H1 (cell line): ENCODE measurements around the gene NRXN3. TPM values are rescaled to one million over a fixed set of nuclear protein-coding genes. Genes with fewer than 3 reads are reported as not detected.

Source experiments
- CTCF ChIA-PET: fragments of 300-600 bp; sonication (Branson Sonifier 250); formaldehyde crosslinking; loops from one replicate; lab custom pipeline; 2021; ENCODE audit not compliant: partially characterized antibody; lab: Charles Lee
- POLR2A ChIA-PET: fragments of 300-600 bp; sonication (Branson Sonifier 250); formaldehyde crosslinking; loops from one replicate; lab custom pipeline; 2021; ENCODE audit warnings: inconsistent platforms; ENCODE audit not compliant: partially characterized antibody; lab: Charles Lee
- DNase-seq, 2 experiments: peaks; one replicate each; pipeline versions ENCODE4 v3.0.0 to v3.0.0-alpha.2; 2010 to 2022; ENCODE audit warnings: low spot score in 2 of 2, low read depth in 1 of 2, mixed read lengths in 1 of 2
- FAIRE-seq: peaks from 2 replicates; lab custom pipeline; 2011; peaks lifted over from hg19 to GRCh38; lab: Jason Lieb, UNC
- H2AFZ ChIP-seq: 2 replicates; pipeline ENCODE4 v1.8.1; 2012; ENCODE audit warnings: low read length, inconsistent platforms
- H2AK5ac ChIP-seq: 2 replicates; pipeline ENCODE4 v1.6.1; 2013; ENCODE audit warnings: low read depth, low read length
- H2BK120ac ChIP-seq: replicated peaks from 2 replicates; pipeline ENCODE3; 2013; ENCODE audit warnings: low read depth, low read length, inconsistent platforms
- H2BK12ac ChIP-seq: 2 replicates; pipeline ENCODE4 v1.6.1; 2013; ENCODE audit warnings: low read depth, low read length
- H2BK15ac ChIP-seq: 2 replicates; pipeline ENCODE4 v1.6.1; 2013; ENCODE audit warnings: low read length
- H2BK20ac ChIP-seq: 2 replicates; pipeline ENCODE4 v1.6.1; 2013; ENCODE audit warnings: low read length
- H2BK5ac ChIP-seq: 2 replicates; pipeline ENCODE4 v1.6.1; 2013; ENCODE audit warnings: low read depth, low read length
- H3K14ac ChIP-seq: 2 replicates; pipeline ENCODE4 v1.6.1; 2013; ENCODE audit warnings: inconsistent platforms; ENCODE audit not compliant: insufficient read length
- H3K18ac ChIP-seq: 2 replicates; pipeline ENCODE4 v1.6.1; 2013; ENCODE audit warnings: low read length; ENCODE audit errors: extremely low read depth
- H3K23ac ChIP-seq: 2 replicates; pipeline ENCODE4 v1.6.1; 2013; ENCODE audit warnings: inconsistent platforms; ENCODE audit not compliant: insufficient read length
- H3K23me2 ChIP-seq: 2 replicates; pipeline ENCODE4 v1.6.1; 2013; ENCODE audit warnings: low read depth, low read length
- H3K27ac ChIP-seq: 2 replicates; pipeline ENCODE4 v1.6.1; 2011; ENCODE audit warnings: low read depth, low read length, inconsistent platforms
- H3K27me3 ChIP-seq, 4 experiments: replicated peaks in 1 of 4; 1 replicate in 1 of 4; 2 replicates in 3 of 4; pipeline versions ENCODE4 v1.6.1 to v1.8.1; 2011 to 2013; ENCODE audit warnings: low read length in 3 of 4, mild to moderate bottlenecking in 3 of 4, inconsistent platforms in 2 of 4, mixed read lengths in 2 of 4, moderate library complexity in 1 of 4; ENCODE audit not compliant: control insufficient read depth in 3 of 4, insufficient read depth in 3 of 4; ENCODE audit errors: extremely low read depth in 1 of 4
- H3K36me3 ChIP-seq, 4 experiments: 2 replicates each; pipeline versions ENCODE4 v1.6.1 to v1.8.1; 2011 to 2013; ENCODE audit warnings: mild to moderate bottlenecking in 4 of 4, low read length in 3 of 4, moderate library complexity in 2 of 4, control low read depth in 1 of 4, inconsistent platforms in 1 of 4; ENCODE audit not compliant: insufficient read depth in 4 of 4, control insufficient read depth in 2 of 4
- H3K4ac ChIP-seq: replicated peaks from 2 replicates; pipeline ENCODE3; 2013; ENCODE audit warnings: low read length, low read depth, mixed read lengths, inconsistent platforms; ENCODE audit not compliant: insufficient read length
- H3K4me1 ChIP-seq, 4 experiments: replicated peaks in 1 of 4; 1 replicate in 1 of 4; 2 replicates in 3 of 4; pipeline versions ENCODE4 v1.6.1 to v1.8.1; 2011 to 2013; ENCODE audit warnings: low read length in 3 of 4, inconsistent platforms in 2 of 4, mixed read lengths in 1 of 4; ENCODE audit not compliant: insufficient read depth in 4 of 4, control insufficient read depth in 3 of 4
- H3K4me2 ChIP-seq, 2 experiments: 2 replicates each; pipeline versions ENCODE4 v1.6.1 to v1.8.1; 2011 to 2013; ENCODE audit warnings: low read depth in 2 of 2, low read length in 2 of 2, control low read depth in 1 of 2, inconsistent platforms in 1 of 2, mild to moderate bottlenecking in 1 of 2; ENCODE audit not compliant: insufficient read depth in 1 of 2
- H3K4me3 ChIP-seq, 4 experiments: fragments of 200-600, 300-600 bp in 1 of 4; sonication (generic), shearing (Covaris generic), sonication (Bioruptor Twin) in 1 of 4; 2 replicates each; pipeline versions ENCODE4 v1.5.1 to v1.8.1; 2011 to 2016; ENCODE audit warnings: low read length in 4 of 4, low read depth in 3 of 4, control low read depth in 2 of 4, inconsistent platforms in 2 of 4, mild to moderate bottlenecking in 2 of 4, mixed read lengths in 1 of 4, moderate library complexity in 1 of 4; ENCODE audit not compliant: insufficient read depth in 2 of 4; ENCODE audit errors: extremely low read depth in 1 of 4
- H3K56ac ChIP-seq: replicated peaks from 2 replicates; pipeline ENCODE3; 2013; ENCODE audit warnings: low read depth, mild to moderate bottlenecking, mixed read lengths, low read length, inconsistent platforms; ENCODE audit not compliant: insufficient read length
- H3K79me1 ChIP-seq: 2 replicates; pipeline ENCODE4 v1.6.1; 2013; ENCODE audit warnings: low read depth, low read length, control low read depth
- H3K79me2 ChIP-seq, 2 experiments: 2 replicates each; pipeline versions ENCODE4 v1.6.1 to v1.8.1; 2012 to 2013; ENCODE audit warnings: low read length in 2 of 2, mild to moderate bottlenecking in 2 of 2, inconsistent platforms in 1 of 2; ENCODE audit not compliant: insufficient read depth in 2 of 2, control insufficient read depth in 1 of 2
- H3K9ac ChIP-seq, 4 experiments: replicated peaks in 1 of 4; 1 replicate in 1 of 4; 2 replicates in 3 of 4; pipeline versions ENCODE4 v1.6.1 to v1.8.1; 2011 to 2013; ENCODE audit warnings: low read depth in 3 of 4, low read length in 3 of 4, control low read depth in 2 of 4, mild to moderate bottlenecking in 2 of 4, moderate library complexity in 2 of 4, inconsistent platforms in 1 of 4; ENCODE audit errors: extremely low read depth in 1 of 4
- H3K9me3 ChIP-seq, 2 experiments: 2 replicates each; pipeline versions ENCODE4 v1.6.1 to v1.8.1; 2012 to 2013; ENCODE audit warnings: mild to moderate bottlenecking in 2 of 2, moderate library complexity in 2 of 2, control low read depth in 1 of 2, inconsistent platforms in 1 of 2, low read depth in 1 of 2, low read length in 1 of 2, mixed read lengths in 1 of 2; ENCODE audit not compliant: insufficient read depth in 2 of 2
- H4K20me1 ChIP-seq, 2 experiments: replicated peaks in 1 of 2; 2 replicates each; pipeline versions ENCODE3 to v1.8.1; 2011 to 2013; ENCODE audit warnings: inconsistent platforms in 2 of 2, low read length in 2 of 2, mild to moderate bottlenecking in 1 of 2; ENCODE audit not compliant: insufficient read depth in 2 of 2, control insufficient read depth in 1 of 2
- H4K5ac ChIP-seq: 2 replicates; pipeline ENCODE4 v1.6.1; 2013; ENCODE audit warnings: low read length, low read depth, mixed read lengths, inconsistent platforms; ENCODE audit not compliant: insufficient read length
- H4K8ac ChIP-seq: 2 replicates; pipeline ENCODE4 v1.8.0; 2013; ENCODE audit warnings: mild to moderate bottlenecking, moderate library complexity, low read length, inconsistent platforms; ENCODE audit not compliant: insufficient read depth; ENCODE audit errors: extremely low read depth
- H4K91ac ChIP-seq: replicated peaks from 2 replicates; pipeline ENCODE3; 2013; ENCODE audit warnings: low read length, mixed read lengths, inconsistent platforms; ENCODE audit not compliant: insufficient read length
- CEBPB ChIP-seq: IDR thresholded peaks from 2 replicates; pipeline ENCODE4 v1.6.1; 2012; ENCODE audit warnings: low read depth, low read length
- CHD2 ChIP-seq: IDR thresholded peaks from 2 replicates; pipeline ENCODE4 v1.6.1; 2012; ENCODE audit warnings: low read length, improper control_type of control experiment
- CTCF ChIP-seq, 3 experiments: IDR thresholded peaks; 1 replicate in 2 of 3; 2 replicates in 1 of 3; pipeline versions ENCODE4 v1.5.1 to v1.6.1; 2011; ENCODE audit warnings: low read length in 3 of 3, mild to moderate bottlenecking in 3 of 3, inconsistent platforms in 2 of 3, low read depth in 1 of 3, moderate library complexity in 1 of 3; ENCODE audit not compliant: insufficient read depth in 1 of 3; ENCODE audit errors: control extremely low read depth in 1 of 3
- FOSL1 ChIP-seq: IDR thresholded peaks from 2 replicates; pipeline ENCODE4 v1.6.1; 2011; ENCODE audit warnings: mild to moderate bottlenecking, low read depth, low read length, moderate library complexity; ENCODE audit not compliant: insufficient read depth
- JUN ChIP-seq: IDR thresholded peaks from 2 replicates; pipeline ENCODE4 v1.6.1; 2011; ENCODE audit warnings: low read depth, mild to moderate bottlenecking, improper control_type of control experiment, low read length
- MAFK ChIP-seq: IDR thresholded peaks from 2 replicates; pipeline ENCODE4 v1.6.1; 2012; ENCODE audit warnings: low read depth, mild to moderate bottlenecking, improper control_type of control experiment, low read length
- NANOG ChIP-seq: IDR thresholded peaks from 2 replicates; pipeline ENCODE4 v1.6.1; 2011; ENCODE audit warnings: low read length, low read depth, mild to moderate bottlenecking, inconsistent platforms; ENCODE audit not compliant: insufficient read depth, poor library complexity, severe bottlenecking
- POLR2A ChIP-seq, 2 experiments: IDR thresholded peaks; 1 replicate in 1 of 2; 2 replicates in 1 of 2; pipeline ENCODE4 v1.6.1; 2011; ENCODE audit warnings: low read depth in 2 of 2, low read length in 2 of 2, mild to moderate bottlenecking in 2 of 2; ENCODE audit errors: control extremely low read depth in 1 of 2
- SRF ChIP-seq: IDR thresholded peaks from 2 replicates; pipeline ENCODE4 v1.6.1; 2011; ENCODE audit warnings: mild to moderate bottlenecking, low read depth, low read length, moderate library complexity
- TBP ChIP-seq: IDR thresholded peaks from 2 replicates; pipeline ENCODE4 v1.6.1; 2011; ENCODE audit warnings: low read depth, low read length, improper control_type of control experiment
- WGBS, 2 experiments: shearing (Covaris generic) in 1 of 2; methylation state at CpG; one replicate each; pipeline versions ENCODE4 v1.1.6 to v1.1.7; 2013 to 2015; ENCODE audit warnings: low lambda C conversion rate in 2 of 2, mixed read lengths in 2 of 2, inconsistent platforms in 1 of 2, low coverage in 1 of 2, missing lambda C conversion rate in 1 of 2; ENCODE audit not compliant: insufficient replicate concordance in 2 of 2, insufficient coverage in 1 of 2, insufficient read length in 1 of 2; ENCODE audit errors: extremely low coverage in 1 of 2, missing lambda C conversion rate in 1 of 2; 5-methylcytosine and 5-hydroxymethylcytosine counted together
- polyA plus RNA-seq, 7 experiments: library from polyadenylated mRNA; depleted of rRNA in 3 of 7; stranded (reverse) in 5 of 7; unstranded in 2 of 7; fragments of >200 nt in 5 of 7; fragments of 200-250 nt in 2 of 7; gene quantifications; 1 replicate in 5 of 7; 2 replicates in 1 of 7; 4 replicates in 1 of 7; pipeline versions ENCODE4 v1.2.1 to v1.2.3, GENCODE V29; 2011 to 2013; ENCODE audit warnings: missing spikeins in 2 of 7, mixed read lengths in 2 of 7
- total RNA-seq: library from RNA; stranded (reverse); fragmentation: NEBNext Ultra II Directional; extraction: Animal tissue kit (Norgen Biotek cat#: 25700); gene quantifications from 2 replicates; pipeline ENCODE4 v1.2.1, GENCODE V29; 2021

NRXN3 gene
- total and polyA plus RNA-seq, 2 of the 8 experiments (the other 6 are each of a cell fraction or from before 2014, with no cell fraction given): 2.6 to 4.1 TPM

- Histone ChIP-seq H3K23ac (no peak overlapping the region), H3K27ac (no peak overlapping the region), H4K5ac (no peak overlapping the region), H4K91ac (no peak overlapping the region), H3K56ac (no peak overlapping the region), H2BK12ac (no peak overlapping the region), H3K14ac (no peak overlapping the region), H3K79me2 (no peaks in the 10 kb centered on the region), H3K27me3 (no peaks in the 10 kb centered on the region), H2AK5ac (no peak overlapping the region), H2BK20ac (no peak overlapping the region), H3K23me2 (no peaks in the 10 kb centered on the region), H2BK120ac (no peak overlapping the region), H2BK5ac (no peak overlapping the region), H2AFZ (no peak overlapping the region), H3K4me1 (no peaks in the 10 kb centered on the region), H4K8ac (no peak overlapping the region), H3K36me3 (no peaks in the 10 kb centered on the region), H2BK15ac (no peak overlapping the region), H3K9ac (no peak overlapping the region), H3K9me3 (no peaks in the 10 kb centered on the region), H3K4me3 (no peak overlapping the region), H3K4me2 (no peak overlapping the region), H3K18ac (no peak overlapping the region), H3K79me1 (no peaks in the 10 kb centered on the region), H3K4ac (no peak overlapping the region), H4K20me1 (no peaks in the 10 kb centered on the region)
- CTCF ChIA-PET: no interaction called here
- no peak for TF ChIP-seq SRF
- TF ChIP-seq TBP: no peak
- TF ChIP-seq NANOG: no peak
- TF ChIP-seq POLR2A (IDR thresholded peaks at IDR 0.05; ENCODE audit: control extremely low read depth in 1 of 2, low read depth in 2 of 2, low read length in 2 of 2): no peak
- no peak for TF ChIP-seq MAFK
- TF ChIP-seq CHD2: no peak
- TF ChIP-seq CTCF (IDR thresholded peaks at IDR 0.05; ENCODE audit: control extremely low read depth in 1 of 3, insufficient read depth in 1 of 3, low read depth in 1 of 3, low read length in 3 of 3): no peak
- no peak for TF ChIP-seq FOSL1
- TF ChIP-seq JUN: no peak
- TF ChIP-seq CEBPB: no peak
- no peak for FAIRE-seq
- DNase-seq: no peak
- WGBS, 2 experiments: 90% methylated on average over 3 of the region's 3 CpGs; no CpG with 5 or more reads in 1 of the 2 experiments
- POLR2A ChIA-PET: no interaction called here
These were observed 1495.4 kb downstream of the NRXN3 start for GRCh38 chr14:79665556-79665955.
